Loucy (cell line): ENCODE measurements around the gene PIK3CB.

Experiments
- CTCF ChIP-seq: fragments of 200-600 bp; sonication (generic); conservative IDR thresholded peaks from 2 replicates; pipeline ENCODE4 v1.5.1; 2014; ENCODE audit warnings: mild to moderate bottlenecking, antibody characterized with exemption, low read length
- EZH2phosphoT487 ChIP-seq: fragments of 200-600 bp; IDR thresholded peaks from 2 replicates; pipeline ENCODE4 v1.6.1; 2018; ENCODE audit warnings: antibody characterized with exemption, mild to moderate bottlenecking, moderate library complexity, borderline replicate concordance

- no peak for TF ChIP-seq CTCF
- TF ChIP-seq EZH2phosphoT487 = no peak
Observed at GRCh38 chr3:138785951-138786350, 48.8 kb downstream of the PIK3CB start.
